HG03135 (cell line): ENCODE data around the gene ZNF705A.
"Not testable (repeated sequence)": the region's sequence is repeated elsewhere in the genome, so short reads cannot be mapped to it uniquely, and the experiment has no call there.

ENCODE experiments used
- ATAC-seq: cut with Tn5 transposase; IDR thresholded peaks from one replicate; pipeline ENCODE4 v1.9.1; 2021; ENCODE audit warnings: mild to moderate bottlenecking, moderate library complexity; ENCODE audit not compliant: unreplicated experiment

The ZNF705A gene

GRCh38 chr12:8183346-8183745, 26.5 kb downstream of the ZNF705A start:
- ATAC-seq: not testable (repeated sequence)

- not testable (repeated sequence) for ATAC-seq
Observed at GRCh38 chr12:8184206-8184605, 27.4 kb downstream of the ZNF705A start.

- ATAC-seq: not testable (repeated sequence)
Observed at GRCh38 chr12:8188088-8188487, 31.3 kb downstream of the ZNF705A start.

- not testable (repeated sequence) for ATAC-seq
Observed at GRCh38 chr12:8197685-8198308, 41.0 kb downstream of the ZNF705A start.

- ATAC-seq: not testable (repeated sequence)
Observed at GRCh38 chr12:8218711-8219382, 62.0 kb downstream of the ZNF705A start.

- ATAC-seq: not testable (repeated sequence)
Observed at GRCh38 chr12:8221375-8221774, 64.6 kb downstream of the ZNF705A start.

DNA sequence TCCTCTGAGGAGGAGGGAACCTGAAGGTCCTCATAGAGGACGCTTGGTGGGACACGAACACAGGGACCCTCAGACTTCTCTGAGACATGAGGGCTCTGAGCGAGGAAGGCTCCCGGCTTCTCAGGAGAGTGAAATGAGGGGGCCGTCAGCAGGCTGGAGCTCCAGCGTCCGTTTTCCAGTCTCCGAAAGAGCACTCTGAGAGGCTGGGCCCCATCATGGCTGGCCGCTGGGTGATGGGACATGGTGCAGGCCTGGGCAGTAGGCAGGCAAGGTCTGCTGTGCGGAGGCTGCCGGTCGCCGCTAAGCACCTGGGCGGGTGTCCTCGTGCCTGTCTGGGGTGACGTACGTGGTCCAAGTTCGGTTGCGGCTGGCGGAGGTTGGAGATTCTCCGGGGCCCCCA, 65.0 kb downstream of the ZNF705A start:
- ATAC-seq: not testable (repeated sequence)

- not testable (repeated sequence) for ATAC-seq
Observed at GRCh38 chr12:8222303-8222702, 65.5 kb downstream of the ZNF705A start.

DNA sequence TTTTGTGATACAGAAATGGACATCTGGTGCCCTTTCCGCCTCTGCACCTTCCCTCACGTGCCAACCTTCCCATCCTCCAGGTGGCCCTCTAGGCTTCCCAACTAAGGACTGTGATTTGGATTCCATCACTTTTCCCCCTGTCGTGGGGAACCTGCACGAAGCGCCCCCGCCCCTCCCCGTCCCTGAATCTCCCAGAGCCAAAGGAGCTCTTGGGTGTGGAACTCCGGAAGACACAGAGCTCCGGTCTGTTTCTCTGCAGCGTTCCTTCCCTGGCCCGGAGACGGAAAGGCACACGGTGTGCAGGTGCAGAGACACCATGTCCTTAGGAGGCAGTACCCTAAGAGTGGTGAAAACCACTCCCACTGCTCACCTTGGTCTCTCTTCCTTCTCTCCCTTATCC, 66.8 kb downstream of the ZNF705A start:
- ATAC-seq: not testable (repeated sequence)

GRCh38 chr12:8224782-8225181, 68.0 kb downstream of the ZNF705A start:
- not testable (repeated sequence) for ATAC-seq

GRCh38 chr12:8226355-8226754, 69.5 kb downstream of the ZNF705A start:
- no peak for ATAC-seq

DNA sequence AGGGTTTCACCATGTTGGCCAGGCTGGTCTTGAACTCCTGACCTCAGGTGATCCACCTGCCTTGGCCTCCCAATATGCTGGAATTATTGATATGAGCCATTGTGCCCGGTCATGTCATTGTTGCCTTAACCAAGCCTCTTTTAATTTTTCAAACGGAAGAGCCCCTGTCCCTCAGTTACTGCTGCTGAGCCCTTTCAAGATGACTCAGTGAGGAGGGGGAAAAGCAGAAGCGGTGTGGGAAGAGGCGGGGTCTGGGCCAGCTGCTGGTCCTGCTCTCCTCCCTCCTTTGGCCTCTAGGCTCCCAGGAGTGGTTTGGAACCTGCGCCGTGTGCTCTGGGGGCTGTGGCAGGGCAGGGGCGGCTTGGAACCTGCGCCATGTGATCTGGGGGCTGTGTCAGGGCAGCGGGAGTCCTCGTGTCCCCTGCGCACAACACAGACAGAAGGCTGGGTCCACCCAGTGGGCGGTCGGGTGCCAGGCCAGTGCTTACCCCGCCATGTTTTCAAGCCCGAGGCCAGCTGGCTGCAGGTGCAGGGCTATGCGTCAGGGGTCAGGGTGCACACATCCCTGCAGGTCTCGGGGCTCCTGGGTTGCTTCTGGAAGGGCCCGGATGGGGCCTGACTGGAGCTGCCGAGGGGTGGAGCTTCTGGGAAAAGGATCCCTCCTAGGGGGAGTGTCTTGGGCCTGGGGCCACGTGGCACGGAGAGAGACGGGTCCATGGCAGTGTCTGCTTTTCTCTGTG, 70.3 kb downstream of the ZNF705A start, which contains the start of gene FAM90A1:
Gene FAM90A1 (minus strand): TSS at position 627 of the 740 bp plus-strand sequence. CDS start 2,786 bp downstream, outside the sequence.
- not testable (repeated sequence) for ATAC-seq

DNA sequence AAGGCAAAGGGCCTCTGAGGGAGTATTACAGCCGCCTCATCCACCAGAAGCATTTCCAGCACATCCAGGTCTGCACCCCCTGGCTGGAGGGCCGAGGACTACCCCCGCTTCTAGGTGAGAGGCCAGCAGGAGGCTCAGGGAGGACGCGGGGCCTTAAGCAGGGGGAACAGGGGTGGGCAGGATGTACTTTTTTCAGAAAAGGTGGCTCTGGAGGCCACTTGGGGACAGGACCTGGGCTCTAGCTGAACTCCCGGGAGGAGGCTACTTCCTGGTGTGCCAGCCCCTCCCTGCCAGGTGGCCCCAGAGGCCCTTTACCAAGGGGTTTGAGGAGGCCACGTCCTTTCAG, 70.9 kb downstream of the ZNF705A start:
- ATAC-seq: not testable (repeated sequence)

GRCh38 chr12:8228607-8229006, 71.8 kb downstream of the ZNF705A start:
- not testable (repeated sequence) for ATAC-seq

DNA sequence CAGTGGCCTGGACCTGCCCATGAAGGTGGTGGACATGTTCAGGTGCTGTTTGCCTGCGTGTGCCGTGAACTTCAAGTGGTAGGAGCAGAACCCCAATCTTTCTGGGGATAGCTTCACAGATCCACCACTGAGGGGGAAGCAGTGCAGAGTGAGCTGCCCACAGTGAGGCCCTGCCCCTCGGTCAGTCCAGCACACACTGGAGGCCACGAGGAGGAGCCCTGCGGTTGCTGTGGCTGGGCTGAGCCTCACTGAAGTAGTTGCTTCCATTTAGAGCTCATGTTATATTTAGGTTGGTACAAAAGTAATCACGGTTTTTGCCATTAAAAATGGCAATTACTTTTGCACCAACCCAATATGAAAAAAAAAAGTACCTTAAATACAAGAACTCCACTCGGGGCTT, 72.7 kb downstream of the ZNF705A start:
- not testable (repeated sequence) for ATAC-seq
